ENCODE results near the gene OGDH.

DNA sequence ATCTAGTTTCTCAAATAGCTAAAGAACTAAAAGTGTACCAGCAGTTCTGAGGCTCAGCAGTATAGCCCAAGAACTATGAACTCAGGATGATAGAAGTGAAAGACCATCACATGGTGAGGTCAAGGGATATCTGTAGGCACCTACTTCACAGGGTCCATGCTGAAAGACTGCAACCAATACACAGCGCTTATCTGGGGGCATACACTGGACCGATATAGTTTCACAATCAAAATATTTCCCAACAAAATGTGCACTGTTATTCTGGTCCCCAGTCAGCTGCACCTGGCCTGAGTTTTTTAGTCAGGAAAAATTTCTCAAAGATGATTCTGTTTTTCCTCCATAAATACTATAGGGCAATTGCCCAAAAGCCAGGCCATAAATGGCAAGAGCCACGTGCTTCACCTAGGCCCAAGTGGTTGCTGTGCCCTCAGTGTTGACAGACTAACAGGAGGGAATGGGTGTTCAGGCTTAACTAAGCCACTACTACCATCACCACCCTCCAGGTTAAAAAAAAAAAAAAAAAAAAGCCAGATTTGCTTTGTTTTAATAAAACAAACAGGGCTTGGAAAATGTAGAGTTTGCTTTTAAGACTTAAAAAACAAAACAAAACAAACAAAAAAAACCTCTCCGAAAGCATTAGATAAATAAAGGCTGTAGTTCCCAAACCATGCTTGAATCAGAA, 58.5 kb downstream of the OGDH start:
- TF ChIP-seq POLR2A (IDR thresholded peaks at IDR 0.05), result no peak
- TF ChIP-seq, protein P1, sequence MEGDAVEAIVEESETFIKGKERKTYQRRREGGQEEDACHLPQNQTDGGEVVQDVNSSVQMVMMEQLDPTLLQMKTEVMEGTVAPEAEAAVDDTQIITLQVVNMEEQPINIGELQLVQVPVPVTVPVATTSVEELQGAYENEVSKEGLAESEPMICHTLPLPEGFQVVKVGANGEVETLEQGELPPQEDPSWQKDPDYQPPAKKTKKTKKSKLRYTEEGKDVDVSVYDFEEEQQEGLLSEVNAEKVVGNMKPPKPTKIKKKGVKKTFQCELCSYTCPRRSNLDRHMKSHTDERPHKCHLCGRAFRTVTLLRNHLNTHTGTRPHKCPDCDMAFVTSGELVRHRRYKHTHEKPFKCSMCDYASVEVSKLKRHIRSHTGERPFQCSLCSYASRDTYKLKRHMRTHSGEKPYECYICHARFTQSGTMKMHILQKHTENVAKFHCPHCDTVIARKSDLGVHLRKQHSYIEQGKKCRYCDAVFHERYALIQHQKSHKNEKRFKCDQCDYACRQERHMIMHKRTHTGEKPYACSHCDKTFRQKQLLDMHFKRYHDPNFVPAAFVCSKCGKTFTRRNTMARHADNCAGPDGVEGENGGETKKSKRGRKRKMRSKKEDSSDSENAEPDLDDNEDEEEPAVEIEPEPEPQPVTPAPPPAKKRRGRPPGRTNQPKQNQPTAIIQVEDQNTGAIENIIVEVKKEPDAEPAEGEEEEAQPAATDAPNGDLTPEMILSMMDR (IDR thresholded peaks at IDR 0.05), result no peak
